Hepatocyte (in vitro differentiated cells): ENCODE measurements around the gene SUPV3L1. TPM values are rescaled to one million over a fixed set of nuclear protein-coding genes. Genes with fewer than 3 reads are reported as not detected.
A peak's percentile ranks its signal among the peaks of the same experiment; 100 is the strongest.

ENCODE experiments used
- DNase-seq: peaks from one replicate; pipeline ENCODE4 v3.0.0-alpha.2; 2016; ENCODE audit warnings: low spot score
- H2AFZ ChIP-seq: fragments of 200-600 bp; sonication (generic); 2 replicates; pipeline ENCODE4 v1.6.0; 2016; ENCODE audit warnings: antibody characterized with exemption, mild to moderate bottlenecking
- H3K27ac ChIP-seq: fragments of 200-600 bp; sonication (generic); 2 replicates; pipeline ENCODE4 v1.5.1; 2016; ENCODE audit warnings: mild to moderate bottlenecking
- H3K27me3 ChIP-seq: fragments of 200-600 bp; sonication (generic); 2 replicates; pipeline ENCODE4 v1.6.1; 2016
- H3K36me3 ChIP-seq: fragments of 200-600 bp; sonication (generic); replicated peaks from 2 replicates; pipeline ENCODE4 v1.5.1; 2016; ENCODE audit warnings: low read depth; ENCODE audit not compliant: insufficient read depth
- H3K4me1 ChIP-seq: fragments of 200-600 bp; sonication (generic); 2 replicates; pipeline ENCODE4 v1.5.1; 2016; ENCODE audit warnings: mild to moderate bottlenecking, moderate library complexity; ENCODE audit not compliant: insufficient read depth
- H3K4me2 ChIP-seq: fragments of 200-600 bp; sonication (generic); 2 replicates; pipeline ENCODE4 v1.6.0; 2016
- H3K4me3 ChIP-seq: fragments of 200-600 bp; sonication (generic); 2 replicates; pipeline ENCODE4 v1.5.1; 2016; ENCODE audit warnings: mild to moderate bottlenecking
- H3K79me2 ChIP-seq: fragments of 200-600 bp; sonication (generic); 2 replicates; pipeline ENCODE4 v1.6.0; 2017; ENCODE audit warnings: mild to moderate bottlenecking
- H3K9me2 ChIP-seq: fragments of 200-600 bp; sonication (generic); replicated peaks from 2 replicates; pipeline ENCODE4 v1.6.0; 2017; ENCODE audit warnings: mild to moderate bottlenecking; ENCODE audit not compliant: insufficient read depth
- H3K9me3 ChIP-seq: fragments of 200-600 bp; sonication (generic); 2 replicates; pipeline ENCODE4 v1.5.1; 2016; ENCODE audit warnings: low read depth, mild to moderate bottlenecking
- H4K20me1 ChIP-seq: fragments of 200-600 bp; sonication (generic); 2 replicates; pipeline ENCODE4 v1.6.0; 2016; ENCODE audit warnings: mild to moderate bottlenecking; ENCODE audit not compliant: insufficient read depth, poor library complexity, severe bottlenecking
- CTCF ChIP-seq: fragments of 200-600 bp; sonication (generic); IDR thresholded peaks from 2 replicates; pipeline ENCODE4 v1.5.1; 2016; ENCODE audit warnings: antibody characterized with exemption, mild to moderate bottlenecking; ENCODE audit not compliant: poor library complexity
- EZH2 ChIP-seq: fragments of 200-600 bp; sonication (generic); IDR thresholded peaks from 2 replicates; pipeline ENCODE4 v1.6.1; 2016; ENCODE audit warnings: antibody characterized with exemption, mild to moderate bottlenecking, borderline replicate concordance
- EZH2phosphoT487 ChIP-seq: fragments of 200-600 bp; sonication (generic); IDR thresholded peaks from one replicate; pipeline ENCODE4 v1.6.1; 2018; ENCODE audit warnings: antibody characterized with exemption, mild to moderate bottlenecking, low read depth, moderate library complexity; ENCODE audit not compliant: unreplicated experiment, severe bottlenecking
- WGBS: methylation state at CpG from one replicate; pipeline ENCODE4 v1.1.6; 2016; ENCODE audit warnings: low lambda C conversion rate; ENCODE audit errors: missing lambda C conversion rate; 5-methylcytosine and 5-hydroxymethylcytosine counted together
- polyA plus RNA-seq: library from polyadenylated mRNA; unstranded; fragments of >200 nt; fragmentation: Nextera tagmentation; extraction: Ambion mirVana; gene quantifications from 2 replicates; pipeline ENCODE4 v1.2.1, GENCODE V29; 2016
- total RNA-seq: library from RNA; depleted of rRNA; stranded (reverse); fragments of >200 nt; gene quantifications from 2 replicates; pipeline ENCODE4 v1.2.3, GENCODE V29; 2014

SUPV3L1 gene
- total and polyA plus RNA-seq, 2 experiments from 2014 or later: 27.6 to 27.9 TPM

- peak within 1 kb of the TSS; percentile 3 for H3K4me3 ChIP-seq
- no peak within 1 kb of the TSS for H2AFZ ChIP-seq
- 68% methylated on average over 8 of the region's 8 CpGs for WGBS
- no peaks in the 10 kb centered on the region for H3K9me3 ChIP-seq
- H3K79me2 ChIP-seq: peaks cover 7% of the 10 kb centered on the region
- peaks cover 13% of the 10 kb centered on the region for H3K4me1 ChIP-seq
- no peaks in the 10 kb centered on the region for H3K27me3 ChIP-seq
- TF ChIP-seq CTCF (no peak), EZH2 (no peak), EZH2phosphoT487 (no peak)
- no peaks in the 10 kb centered on the region for H3K36me3 ChIP-seq
- no peaks in the 10 kb centered on the region for H4K20me1 ChIP-seq
- H3K4me2 ChIP-seq: peak within 1 kb of the TSS; percentile 61
- DNase-seq: peak; percentile 61
- H3K9me2 ChIP-seq: no peaks in the 10 kb centered on the region
- peak within 1 kb of the TSS; percentile 87 for H3K27ac ChIP-seq
These were observed 40.0 kb downstream of the SUPV3L1 start, which contains the start of gene HKDC1 for GRCh38 chr10:69220041-69220451. Gene HKDC1, plus strand, starts transcription at chr10:69220332. Its CDS starts 104 bp downstream, at chr10:69220436.

GRCh38 chr10:69220507-69220906, 40.5 kb downstream of the SUPV3L1 start:
- 68% methylated on average over 9 of the region's 9 CpGs for WGBS
- H3K4me1 ChIP-seq: peaks cover 13% of the 10 kb centered on the region
- DNase-seq: no peak
- H3K4me2 ChIP-seq: peak overlapping the region; percentile 61
- no peaks in the 10 kb centered on the region for H4K20me1 ChIP-seq
- no peaks in the 10 kb centered on the region for H3K36me3 ChIP-seq
- H3K9me3 ChIP-seq: no peaks in the 10 kb centered on the region
- peaks cover 7% of the 10 kb centered on the region for H3K79me2 ChIP-seq
- H3K27me3 ChIP-seq: no peaks in the 10 kb centered on the region
- no peak overlapping the region for H2AFZ ChIP-seq
- no peaks in the 10 kb centered on the region for H3K9me2 ChIP-seq
- peak overlapping the region; percentile 3 for H3K4me3 ChIP-seq
- peak overlapping the region; percentile 87 for H3K27ac ChIP-seq
- TF ChIP-seq EZH2 (no peak), EZH2phosphoT487 (no peak), CTCF (no peak)

GRCh38 chr10:69222157-69223027, 42.4 kb downstream of the SUPV3L1 start:
- Histone ChIP-seq H3K4me3 (no peak overlapping the region), H3K9me2 (no peaks in the 10 kb centered on the region), H3K9me3 (no peaks in the 10 kb centered on the region), H3K79me2 (peaks cover 7% of the 10 kb centered on the region), H3K27me3 (no peaks in the 10 kb centered on the region), H4K20me1 (no peaks in the 10 kb centered on the region), H3K36me3 (no peaks in the 10 kb centered on the region), H2AFZ (no peak overlapping the region), H3K27ac (peak overlapping the region; percentile 87), H3K4me1 (peaks cover 3% of the 10 kb centered on the region), H3K4me2 (peak overlapping the region; percentile 61)
- 33% methylated on average over 11 of the region's 11 CpGs for WGBS
- peak; percentile 87 for DNase-seq
- TF ChIP-seq CTCF: peak; percentile 72
- TF ChIP-seq EZH2phosphoT487: no peak
